Cerebellar nuclear complex (tissue), 1 donor: ENCODE data around the gene PLAAT3.
"Not testable (repeated sequence)": the region's sequence is repeated elsewhere in the genome, so short reads cannot be mapped to it uniquely, and the experiment has no call there.

Experiments
- DNase-seq, 2 experiments: peaks; one replicate each; lab custom pipeline; 2025; lab: John Stamatoyannopoulos, UW

Gene PLAAT3

GRCh38 chr11:63614136-63614671 lies at the start of gene PLAAT3:
PLAAT3 (minus strand) TSS chr11:63614433; CDS start chr11:63614014, 419 bp downstream.
- no peak for DNase-seq

- no peak for DNase-seq
Observed at GRCh38 chr11:63663809-63664208, 49.6 kb upstream of the PLAAT3 start.

- no peak for DNase-seq
Observed at GRCh38 chr11:63660972-63661371, 46.7 kb upstream of the PLAAT3 start.

GRCh38 chr11:63652671-63653070 lies 38.4 kb upstream of the PLAAT3 start:
- no peak for DNase-seq

- DNase-seq, result no peak
Observed at GRCh38 chr11:63643205-63643604, 29.0 kb upstream of the PLAAT3 start.

GRCh38 chr11:63641727-63642126 lies 27.5 kb upstream of the PLAAT3 start:
- DNase-seq, result no peak

- no peak for DNase-seq
Observed at GRCh38 chr11:63639199-63639832, 25.1 kb upstream of the PLAAT3 start.

- not testable (repeated sequence) for DNase-seq
Observed at GRCh38 chr11:63638436-63638835, 24.2 kb upstream of the PLAAT3 start.

GRCh38 chr11:63635762-63636465 lies 21.7 kb upstream of the PLAAT3 start:
- peak in 1 of 2 experiments; percentile 37 for DNase-seq

GRCh38 chr11:63629426-63629825 lies 15.2 kb upstream of the PLAAT3 start:
- DNase-seq, result no peak

GRCh38 chr11:63623513-63624140 lies 9.4 kb upstream of the PLAAT3 start:
- DNase-seq, result no peak

GRCh38 chr11:63622323-63622722 lies 8.1 kb upstream of the PLAAT3 start:
- no peak for DNase-seq

- no peak for DNase-seq
Observed at GRCh38 chr11:63621071-63621470, 6.8 kb upstream of the PLAAT3 start.

GRCh38 chr11:63619967-63620366 lies 5.7 kb upstream of the PLAAT3 start:
- no peak for DNase-seq

- DNase-seq, result not testable (repeated sequence)
Observed at GRCh38 chr11:63617686-63618085, 3.5 kb upstream of the PLAAT3 start.

- DNase-seq, result no peak
Observed at GRCh38 chr11:63616953-63617352, 2.7 kb upstream of the PLAAT3 start.

- DNase-seq, result no peak
Observed at GRCh38 chr11:63613517-63614135, 607 bp downstream of the PLAAT3 start.

- no peak for DNase-seq
Observed at GRCh38 chr11:63612181-63612580, 2.1 kb downstream of the PLAAT3 start.

GRCh38 chr11:63611395-63611747 lies 2.9 kb downstream of the PLAAT3 start:
- no peak for DNase-seq

GRCh38 chr11:63610604-63611394 lies 3.4 kb downstream of the PLAAT3 start:
- DNase-seq, result no peak

GRCh38 chr11:63609971-63610580 lies 4.2 kb downstream of the PLAAT3 start:
- no peak for DNase-seq
